OCI-LY3 (cell line): ENCODE data around the gene STARD13.
A peak's percentile ranks its signal among the peaks of the same experiment; 100 is the strongest.

Experiments used
- H2AFZ ChIP-seq: fragments of 200-600, 300-600 bp; shearing (Covaris generic); 2 replicates; pipeline ENCODE4 v1.6.0; 2014; ENCODE audit warnings: antibody characterized with exemption, low read depth, low read length
- H3K27ac ChIP-seq: fragments of 200-600, 300-600 bp; sonication (generic); 2 replicates; pipeline ENCODE4 v1.5.1; 2014; ENCODE audit warnings: mild to moderate bottlenecking, low read length, moderate library complexity, mixed read lengths
- H3K27me3 ChIP-seq: fragments of 200-600, 300-600 bp; sonication (generic); 2 replicates; pipeline ENCODE4 v1.6.1; 2014; ENCODE audit warnings: low read depth, low read length, mixed read lengths
- H3K36me3 ChIP-seq: fragments of 200-600, 300-600 bp; sonication (generic); replicated peaks from 2 replicates; pipeline ENCODE3; 2014; ENCODE audit warnings: low read depth, low read length, mixed read lengths
- H3K4me1 ChIP-seq: fragments of 300-600, 200-600 bp; sonication (generic); 2 replicates; pipeline ENCODE4 v1.6.1; 2014; ENCODE audit warnings: low read length, mixed read lengths
- H3K4me2 ChIP-seq: fragments of 200-600, 300-600 bp; sonication (generic); 2 replicates; pipeline ENCODE4 v1.6.1; 2014; ENCODE audit warnings: low read length, mixed read lengths
- H3K4me3 ChIP-seq: fragments of 300-600, 200-600 bp; sonication (generic); 2 replicates; pipeline ENCODE4 v1.5.1; 2014; ENCODE audit warnings: antibody characterized with exemption, mild to moderate bottlenecking, low read length, moderate library complexity
- H3K79me2 ChIP-seq: fragments of 300-600, 200-600 bp; shearing (Covaris generic); 2 replicates; pipeline ENCODE4 v1.6.1; 2014; ENCODE audit warnings: mild to moderate bottlenecking, low read length, mixed read lengths
- H3K9ac ChIP-seq: fragments of 300-600, 200-600 bp; shearing (Covaris generic); 2 replicates; pipeline ENCODE4 v1.6.0; 2014; ENCODE audit warnings: mild to moderate bottlenecking, low read length, moderate library complexity
- H3K9me3 ChIP-seq: fragments of 200-600, 300-600 bp; shearing (Covaris generic); 2 replicates; pipeline ENCODE4 v1.6.1; 2014; ENCODE audit warnings: low read length, mixed read lengths; ENCODE audit not compliant: insufficient read depth
- H4K20me1 ChIP-seq: fragments of 200-600, 300-600 bp; sonication (generic); 2 replicates; pipeline ENCODE4 v1.6.1; 2016; ENCODE audit warnings: low read length, mixed read lengths; ENCODE audit not compliant: insufficient read depth
- EZH2phosphoT487 ChIP-seq: fragments of 200-600 bp; shearing (Covaris generic); IDR thresholded peaks from 2 replicates; pipeline ENCODE4 v1.6.1; 2018; ENCODE audit warnings: antibody characterized with exemption, mixed run types, low read depth
- TF ChIP-seq, protein P1 (sequence below): fragments of 200-600, 300-600 bp; sonication (generic); IDR thresholded peaks from 2 replicates; pipeline ENCODE4 v1.5.1; 2014; ENCODE audit warnings: antibody characterized with exemption, low read length, low read depth

The STARD13 gene

GRCh38 chr13:33205224-33205623, 80.3 kb downstream of the STARD13 start:
- Histone ChIP-seq H3K4me3 (no peak overlapping the region), H3K79me2 (no peaks in the 10 kb centered on the region), H3K36me3 (no peaks in the 10 kb centered on the region), H3K27me3 (no peaks in the 10 kb centered on the region), H3K9me3 (no peaks in the 10 kb centered on the region), H3K9ac (no peak overlapping the region), H3K4me1 (peaks cover 19% of the 10 kb centered on the region), H2AFZ (no peak overlapping the region), H3K27ac (no peak overlapping the region), H3K4me2 (no peak overlapping the region), H4K20me1 (no peaks in the 10 kb centered on the region)
- no peak for TF ChIP-seq EZH2phosphoT487
- TF ChIP-seq, protein P1, sequence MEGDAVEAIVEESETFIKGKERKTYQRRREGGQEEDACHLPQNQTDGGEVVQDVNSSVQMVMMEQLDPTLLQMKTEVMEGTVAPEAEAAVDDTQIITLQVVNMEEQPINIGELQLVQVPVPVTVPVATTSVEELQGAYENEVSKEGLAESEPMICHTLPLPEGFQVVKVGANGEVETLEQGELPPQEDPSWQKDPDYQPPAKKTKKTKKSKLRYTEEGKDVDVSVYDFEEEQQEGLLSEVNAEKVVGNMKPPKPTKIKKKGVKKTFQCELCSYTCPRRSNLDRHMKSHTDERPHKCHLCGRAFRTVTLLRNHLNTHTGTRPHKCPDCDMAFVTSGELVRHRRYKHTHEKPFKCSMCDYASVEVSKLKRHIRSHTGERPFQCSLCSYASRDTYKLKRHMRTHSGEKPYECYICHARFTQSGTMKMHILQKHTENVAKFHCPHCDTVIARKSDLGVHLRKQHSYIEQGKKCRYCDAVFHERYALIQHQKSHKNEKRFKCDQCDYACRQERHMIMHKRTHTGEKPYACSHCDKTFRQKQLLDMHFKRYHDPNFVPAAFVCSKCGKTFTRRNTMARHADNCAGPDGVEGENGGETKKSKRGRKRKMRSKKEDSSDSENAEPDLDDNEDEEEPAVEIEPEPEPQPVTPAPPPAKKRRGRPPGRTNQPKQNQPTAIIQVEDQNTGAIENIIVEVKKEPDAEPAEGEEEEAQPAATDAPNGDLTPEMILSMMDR, result no peak

DNA sequence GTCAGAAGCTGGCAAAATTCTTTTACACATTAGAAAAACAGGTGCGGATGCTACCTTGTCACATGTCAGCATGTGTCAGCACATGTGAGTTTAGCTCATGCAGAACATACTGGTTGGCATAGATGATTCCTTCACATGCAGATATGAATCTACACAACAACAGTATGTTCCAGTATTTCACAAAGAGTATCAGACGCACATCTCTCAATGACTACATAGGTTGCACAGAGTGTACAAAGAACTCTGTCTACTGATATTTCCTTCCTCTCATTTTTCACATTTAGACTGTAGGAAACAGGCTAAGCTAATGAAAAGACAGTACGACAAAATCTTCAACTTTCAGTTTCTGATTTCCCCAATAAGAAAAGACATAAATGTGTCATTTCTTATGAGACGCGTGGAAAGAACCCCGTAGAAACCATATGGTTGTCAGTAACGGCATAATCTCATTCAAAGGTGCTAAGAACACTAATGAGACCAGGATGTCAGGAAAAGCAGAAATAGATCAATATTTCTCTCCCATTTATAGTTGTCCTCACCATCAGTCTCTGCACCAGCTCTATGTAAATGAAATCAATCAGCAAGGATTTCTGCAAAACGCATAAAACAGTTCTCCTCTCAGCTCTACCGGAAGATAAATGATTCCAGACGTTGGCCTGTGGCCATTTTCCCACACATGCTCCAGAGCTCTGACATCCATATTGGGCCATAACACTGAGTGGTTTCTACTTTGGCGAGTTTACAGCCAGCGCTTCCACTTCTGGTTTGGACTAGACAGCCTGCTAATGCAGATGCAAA, 81.2 kb downstream of the STARD13 start:
- no peak overlapping the region for H3K4me3 ChIP-seq
- no peaks in the 10 kb centered on the region for H3K79me2 ChIP-seq
- H3K4me1 ChIP-seq, result peaks cover 19% of the 10 kb centered on the region
- no peak for TF ChIP-seq EZH2phosphoT487
- TF ChIP-seq, protein P1, result no peak
- H3K9ac ChIP-seq, result no peak overlapping the region
- no peak overlapping the region for H3K27ac ChIP-seq
- 0 out of 2 replicates have a peak overlapping the region, but pooled peaks have one; percentile 3 for H3K4me2 ChIP-seq
- H2AFZ ChIP-seq, result no peak overlapping the region
- no peaks in the 10 kb centered on the region for H3K36me3 ChIP-seq
- no peaks in the 10 kb centered on the region for H3K27me3 ChIP-seq
- H3K9me3 ChIP-seq, result no peaks in the 10 kb centered on the region
- H4K20me1 ChIP-seq, result no peaks in the 10 kb centered on the region

GRCh38 chr13:33202644-33203169, 82.8 kb downstream of the STARD13 start:
- no peaks in the 10 kb centered on the region for H3K9me3 ChIP-seq
- no peak overlapping the region for H3K4me2 ChIP-seq
- no peak overlapping the region for H3K9ac ChIP-seq
- no peaks in the 10 kb centered on the region for H4K20me1 ChIP-seq
- H3K36me3 ChIP-seq, result no peaks in the 10 kb centered on the region
- no peak overlapping the region for H3K27ac ChIP-seq
- H3K4me1 ChIP-seq, result peaks cover 15% of the 10 kb centered on the region
- TF ChIP-seq, protein P1, result no peak
- TF ChIP-seq EZH2phosphoT487, result no peak
- no peaks in the 10 kb centered on the region for H3K79me2 ChIP-seq
- H3K27me3 ChIP-seq, result no peaks in the 10 kb centered on the region
- no peak overlapping the region for H3K4me3 ChIP-seq
- H2AFZ ChIP-seq, result no peak overlapping the region

- Histone ChIP-seq H3K4me2 (no peak overlapping the region), H3K36me3 (no peaks in the 10 kb centered on the region), H3K4me3 (no peak overlapping the region), H3K79me2 (no peaks in the 10 kb centered on the region), H3K9ac (no peak overlapping the region), H3K9me3 (no peaks in the 10 kb centered on the region), H3K27ac (no peak overlapping the region), H3K4me1 (peaks cover 5% of the 10 kb centered on the region), H2AFZ (no peak overlapping the region), H3K27me3 (no peaks in the 10 kb centered on the region), H4K20me1 (no peaks in the 10 kb centered on the region)
- TF ChIP-seq, protein P1, result no peak
- TF ChIP-seq EZH2phosphoT487, result no peak
Measured at GRCh38 chr13:33201659-33202058, 83.9 kb downstream of the STARD13 start.
